CD4-positive, alpha-beta T cell treated with Interleukin-12 subunit alpha and Interleukin-12 subunit beta, for 1 hour (primary cell): ENCODE measurements around the gene RASGRP2.

ENCODE experiments used
- DNase-seq: peaks from one replicate; pipeline ENCODE4 v3.0.0-alpha.2; 2020

The RASGRP2 gene

GRCh38 chr11:64755681-64756361, 11.9 kb upstream of the RASGRP2 start:
- DNase-seq = no peak

- no peak for DNase-seq
Observed at GRCh38 chr11:64754919-64755662, 11.1 kb upstream of the RASGRP2 start.

GRCh38 chr11:64754124-64754918, 10.4 kb upstream of the RASGRP2 start:
- DNase-seq = no peak

- DNase-seq = no peak
Observed at GRCh38 chr11:64753380-64754123, 9.6 kb upstream of the RASGRP2 start.

- DNase-seq = no peak
Observed at GRCh38 chr11:64753019-64753379, 9.1 kb upstream of the RASGRP2 start.

- no peak for DNase-seq
Observed at GRCh38 chr11:64752175-64752970, 8.4 kb upstream of the RASGRP2 start.

- no peak for DNase-seq
Observed at GRCh38 chr11:64751580-64751979, 7.6 kb upstream of the RASGRP2 start.

GRCh38 chr11:64751136-64751535, 7.2 kb upstream of the RASGRP2 start:
- no peak for DNase-seq

- DNase-seq = peak; percentile 38
Observed at GRCh38 chr11:64750361-64751054, 6.6 kb upstream of the RASGRP2 start.

- no peak for DNase-seq
Observed at GRCh38 chr11:64747961-64748665, 4.2 kb upstream of the RASGRP2 start.

GRCh38 chr11:64746486-64746885, 2.5 kb upstream of the RASGRP2 start:
- DNase-seq = no peak

- DNase-seq = peak; percentile 85
Observed at GRCh38 chr11:64745521-64746328, 1.8 kb upstream of the RASGRP2 start.

GRCh38 chr11:64745189-64745520, 1.2 kb upstream of the RASGRP2 start:
- peak; percentile 92 for DNase-seq

- DNase-seq = peak; percentile 58
Observed at GRCh38 chr11:64744544-64745188, 724 bp upstream of the RASGRP2 start.

- peak; percentile 79 for DNase-seq
Observed at GRCh38 chr11:64742889-64743590, 902 bp downstream of the RASGRP2 start.

GRCh38 chr11:64742087-64742888, 1.7 kb downstream of the RASGRP2 start:
- no peak for DNase-seq

- DNase-seq = no peak
Observed at GRCh38 chr11:64741375-64742086, 2.4 kb downstream of the RASGRP2 start.
